GM23338 (cell line): ENCODE results near the gene STKLD1. TPM values are rescaled to one million over a fixed set of nuclear protein-coding genes. Genes with fewer than 3 reads are reported as not detected.

Experiments
- ATAC-seq: fragments of 200-7000 bp; cut with Tn5 transposase; 3 replicates; pipeline ENCODE4 v1.9.1; 2020
- DNase-seq: peaks from one replicate; pipeline ENCODE4 v3.0.0-alpha.2; 2015; ENCODE audit warnings: low spot score
- H2AFZ ChIP-seq: fragments of 200-600 bp; sonication (generic); 2 replicates; pipeline ENCODE4 v1.8.0; 2016; ENCODE audit warnings: antibody characterized with exemption, mild to moderate bottlenecking, moderate library complexity
- H3F3A ChIP-seq: fragments of 200-600 bp; sonication (generic); replicated peaks from 2 replicates; pipeline ENCODE4 v1.8.0; 2017; ENCODE audit warnings: antibody characterized with exemption, mixed run types, low read depth
- H3K27ac ChIP-seq: fragments of 200-600 bp; sonication (generic); 2 replicates; pipeline ENCODE4 v1.6.1; 2016; ENCODE audit warnings: low read depth
- H3K27me3 ChIP-seq: fragments of 200-600 bp; sonication (generic); 2 replicates; pipeline ENCODE4 v1.8.0; 2016; ENCODE audit warnings: mild to moderate bottlenecking, mixed run types, moderate library complexity; ENCODE audit not compliant: insufficient read depth
- H3K36me3 ChIP-seq: fragments of 200-600 bp; sonication (generic); 2 replicates; pipeline ENCODE4 v1.8.0; 2016; ENCODE audit warnings: mild to moderate bottlenecking; ENCODE audit not compliant: insufficient read depth
- H3K4me1 ChIP-seq: fragments of 200-600 bp; sonication (generic); 2 replicates; pipeline ENCODE4 v1.8.0; 2016; ENCODE audit warnings: mild to moderate bottlenecking, moderate library complexity; ENCODE audit not compliant: insufficient read depth
- H3K4me2 ChIP-seq: fragments of 200-600 bp; sonication (generic); 2 replicates; pipeline ENCODE4 v1.7.1; 2017; ENCODE audit warnings: mixed run types
- H3K4me3 ChIP-seq: fragments of 200-600 bp; sonication (generic); 2 replicates; pipeline ENCODE4 v1.6.1; 2016; ENCODE audit warnings: mixed run types
- H3K79me2 ChIP-seq: fragments of 200-600 bp; sonication (generic); replicated peaks from 2 replicates; pipeline ENCODE4 v1.8.0; 2017; ENCODE audit warnings: mild to moderate bottlenecking; ENCODE audit not compliant: insufficient read depth
- H3K9me2 ChIP-seq: fragments of 200-600 bp; sonication (generic); 2 replicates; pipeline ENCODE4 v1.8.0; 2017; ENCODE audit not compliant: insufficient read depth
- H4K20me1 ChIP-seq: fragments of 200-600 bp; sonication (generic); replicated peaks from 2 replicates; pipeline ENCODE4 v1.8.0; 2017; ENCODE audit warnings: mild to moderate bottlenecking; ENCODE audit not compliant: insufficient read depth
- H3K27ac Mint-ChIP-seq: 2 replicates; pipeline ENCODE4 v1.8.0; 2020; ENCODE audit warnings: inconsistent platforms, mild to moderate bottlenecking, moderate library complexity, mixed read lengths
- H3K27me3 Mint-ChIP-seq: 3 replicates; pipeline ENCODE4 v1.8.0; 2022; ENCODE audit warnings: low read depth, mild to moderate bottlenecking, moderate library complexity, mixed read lengths, inconsistent platforms; ENCODE audit not compliant: insufficient read depth, poor library complexity
- H3K36me3 Mint-ChIP-seq: 3 replicates; pipeline ENCODE4 v1.8.0; 2021; ENCODE audit warnings: low read depth, mild to moderate bottlenecking, inconsistent platforms, moderate library complexity, mixed read lengths
- H3K4me1 Mint-ChIP-seq: 3 replicates; pipeline ENCODE4 v1.8.0; 2020; ENCODE audit warnings: mild to moderate bottlenecking, inconsistent platforms, mixed read lengths
- H3K4me3 Mint-ChIP-seq: 3 replicates; pipeline ENCODE4 v1.8.0; 2021; ENCODE audit warnings: moderate library complexity, mild to moderate bottlenecking, inconsistent platforms, mixed read lengths
- H3K9me3 Mint-ChIP-seq: 3 replicates; pipeline ENCODE4 v1.8.0; 2020; ENCODE audit warnings: moderate library complexity, mild to moderate bottlenecking, inconsistent platforms, mixed read lengths
- CTCF ChIP-seq, 2 experiments: fragments of 200-600 bp in 1 of 2; sonication (generic) in 1 of 2; conservative IDR thresholded peaks; 2 replicates each; pipeline versions ENCODE4 v1.5.1 to v1.6.1; 2016 to 2017; ENCODE audit warnings: antibody characterized with exemption in 2 of 2, low read depth in 2 of 2, mild to moderate bottlenecking in 2 of 2, moderate library complexity in 1 of 2
- ETS1 ChIP-seq: IDR thresholded peaks from 2 replicates; pipeline ENCODE4 v1.6.1; 2016; ENCODE audit warnings: antibody characterized with exemption
- EZH2 ChIP-seq: fragments of 200-600 bp; sonication (generic); IDR thresholded peaks from one replicate; pipeline ENCODE4 v1.8.0; 2017; ENCODE audit warnings: antibody characterized with exemption, mild to moderate bottlenecking, low read depth; ENCODE audit not compliant: unreplicated experiment
- NANOG ChIP-seq: IDR thresholded peaks from 2 replicates; pipeline ENCODE4 v1.6.1; 2016; ENCODE audit warnings: antibody characterized with exemption, borderline replicate concordance
- ZNF114 ChIP-seq: fragments of 250-450 bp; sonication (Bioruptor Pico); IDR thresholded peaks from 2 replicates; pipeline ENCODE4 v1.5.0; 2020; ENCODE audit warnings: mild to moderate bottlenecking, moderate library complexity
- ZNF331 ChIP-seq: fragments of 250-450 bp; sonication (Bioruptor Pico); IDR thresholded peaks from 2 replicates; pipeline ENCODE4 v1.5.0; 2020; ENCODE audit warnings: low read depth, mild to moderate bottlenecking, moderate library complexity
- ZNF462 ChIP-seq: fragments of 250-450 bp; sonication (Bioruptor Pico); IDR thresholded peaks from 2 replicates; pipeline ENCODE4 v1.5.0; 2020; ENCODE audit warnings: mild to moderate bottlenecking, moderate library complexity
- polyA plus RNA-seq: library from polyadenylated mRNA; unstranded; fragments of >200 nt; fragmentation: Nextera tagmentation; extraction: Ambion mirVana; gene quantifications from 2 replicates; pipeline ENCODE4 v1.2.1, GENCODE V29; 2016
- total RNA-seq: library from RNA; depleted of rRNA; stranded (reverse); fragments of >200 nt; shearing (Covaris generic); gene quantifications from 2 replicates; pipeline ENCODE4 v1.2.3, GENCODE V29; 2014

The STKLD1 gene
- total and polyA plus RNA-seq, 2 experiments from 2014 or later, result 0.57 TPM; not detected in 1

- TF ChIP-seq ZNF331 (CRISPR knock-in tag) (no peak), CTCF (conservative IDR thresholded peaks at IDR 0.05; ENCODE audit: low read depth in 2 of 2) (no peak)
Measured at GRCh38 chr9:133344979-133345378, 31.2 kb upstream of the STKLD1 start (continued).

- peaks cover 87% of the 10 kb centered on the region for H3K36me3 Mint-ChIP-seq
- peaks cover 14% of the 10 kb centered on the region for H3K4me1 ChIP-seq
- no peak overlapping the region for H3K27ac ChIP-seq
- peaks cover 30% of the 10 kb centered on the region for H3K36me3 ChIP-seq
- H3K4me1 Mint-ChIP-seq, result peaks cover 27% of the 10 kb centered on the region
- peaks cover 25% of the 10 kb centered on the region for H3K27me3 Mint-ChIP-seq
- H3K4me3 ChIP-seq, result no peak overlapping the region
- ATAC-seq, result no peak
- H3K27ac Mint-ChIP-seq, result no peak overlapping the region
- DNase-seq, result no peak
- TF ChIP-seq NANOG, result no peak
- no peak for TF ChIP-seq CTCF (conservative IDR thresholded peaks at IDR 0.05; ENCODE audit: low read depth in 2 of 2)
- no peak for TF ChIP-seq ETS1
- no peak for TF ChIP-seq EZH2
- peaks cover 43% of the 10 kb centered on the region for H4K20me1 ChIP-seq
- peaks cover 37% of the 10 kb centered on the region for H3F3A ChIP-seq
- no peaks in the 10 kb centered on the region for H3K27me3 ChIP-seq
- peaks cover 43% of the 10 kb centered on the region for H3K79me2 ChIP-seq
- no peak overlapping the region; the same call in 2 of the 3 replicates for H3K4me3 Mint-ChIP-seq
- no peaks in the 10 kb centered on the region for H3K9me2 ChIP-seq
- H3K4me2 ChIP-seq, result no peak overlapping the region
- H2AFZ ChIP-seq, result no peak overlapping the region
- no peaks in the 10 kb centered on the region; the same call in 1 of the 3 replicates for H3K9me3 Mint-ChIP-seq
Measured at GRCh38 chr9:133345596-133345995, 30.6 kb upstream of the STKLD1 start.

- H3K4me3 ChIP-seq, result peak overlapping the region; percentile 98
- H3K9me2 ChIP-seq, result no peaks in the 10 kb centered on the region
- H3K4me3 Mint-ChIP-seq, result peak overlapping the region; percentile 94
- no peaks in the 10 kb centered on the region for H3K27me3 ChIP-seq
- H3K27me3 Mint-ChIP-seq, result peaks cover 25% of the 10 kb centered on the region
- no peak overlapping the region for H2AFZ ChIP-seq
- peaks cover 43% of the 10 kb centered on the region for H3K79me2 ChIP-seq
- H3K9me3 Mint-ChIP-seq, result no peaks in the 10 kb centered on the region; the same call in 1 of the 3 replicates
- H3K36me3 ChIP-seq, result peaks cover 34% of the 10 kb centered on the region
- peaks cover 87% of the 10 kb centered on the region for H3K36me3 Mint-ChIP-seq
- ATAC-seq (no peak), DNase-seq (no peak)
- H3K27ac ChIP-seq, result no peak overlapping the region
- peak overlapping the region; percentile 97 for H3K4me2 ChIP-seq
- H3K4me1 Mint-ChIP-seq, result peaks cover 27% of the 10 kb centered on the region
- peaks cover 47% of the 10 kb centered on the region for H4K20me1 ChIP-seq
- peaks cover 16% of the 10 kb centered on the region for H3K4me1 ChIP-seq
- no peak overlapping the region for H3K27ac Mint-ChIP-seq
- H3F3A ChIP-seq, result peaks cover 41% of the 10 kb centered on the region
- TF ChIP-seq ZNF462 (CRISPR knock-in tag) (no peak), ZNF114 (CRISPR knock-in tag) (no peak)
Measured at GRCh38 chr9:133346021-133346785, 30.0 kb upstream of the STKLD1 start.
